ENCODE data around the gene VMP1. TPM values are rescaled to one million over a fixed set of nuclear protein-coding genes. Genes with fewer than 3 reads are reported as not detected.
"Not testable (repeated sequence)": the region's sequence is repeated elsewhere in the genome, so short reads cannot be mapped to it uniquely, and the experiment has no call there.

VMP1 gene
- total and polyA plus RNA-seq, 2 donors from 2014 or later, result 96.4 to 338 TPM

DNA sequence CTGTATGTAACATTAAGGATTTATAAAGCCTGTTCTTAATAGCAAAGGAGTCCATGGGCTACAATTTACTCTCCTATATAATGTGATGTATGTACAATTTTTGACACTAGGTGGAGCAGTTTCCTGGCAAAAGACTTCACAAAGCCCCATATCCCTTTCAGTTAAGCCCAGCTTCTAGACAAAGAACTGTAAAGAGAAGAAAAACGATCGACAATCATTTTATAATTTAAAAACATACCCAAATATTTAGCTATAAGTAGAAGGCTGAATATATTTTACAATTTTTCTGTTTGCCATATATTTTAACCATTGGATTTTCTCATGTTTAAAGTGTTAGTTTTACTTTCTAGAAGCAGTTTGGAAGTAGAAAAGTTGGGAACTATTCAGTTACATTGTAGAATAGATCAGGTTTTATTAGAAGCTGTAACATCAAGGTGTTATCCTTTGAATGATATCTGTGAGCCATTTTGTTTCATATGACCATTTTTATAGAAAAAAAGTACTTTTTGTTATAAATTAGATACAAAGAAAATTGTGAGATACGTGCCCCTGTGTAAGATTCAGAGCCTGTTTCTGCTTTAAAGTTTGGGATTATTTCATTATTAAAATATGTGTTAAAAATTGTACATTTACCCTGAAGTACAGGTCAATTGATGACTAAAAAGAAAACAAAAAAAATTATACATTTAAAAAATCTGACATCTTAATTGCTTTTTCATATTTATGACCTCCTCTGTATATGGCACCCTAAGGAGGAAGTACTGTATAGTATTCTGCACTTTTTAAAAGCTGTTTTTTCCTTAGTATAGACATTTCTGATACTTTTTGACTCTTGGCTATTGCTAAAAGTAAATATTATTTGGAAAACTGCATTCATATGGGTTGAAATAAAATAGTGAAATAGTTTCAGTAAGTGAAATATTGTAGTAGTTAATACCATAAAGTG lies 46.3 kb downstream of the VMP1 start:
- TF ChIP-seq, protein P1, sequence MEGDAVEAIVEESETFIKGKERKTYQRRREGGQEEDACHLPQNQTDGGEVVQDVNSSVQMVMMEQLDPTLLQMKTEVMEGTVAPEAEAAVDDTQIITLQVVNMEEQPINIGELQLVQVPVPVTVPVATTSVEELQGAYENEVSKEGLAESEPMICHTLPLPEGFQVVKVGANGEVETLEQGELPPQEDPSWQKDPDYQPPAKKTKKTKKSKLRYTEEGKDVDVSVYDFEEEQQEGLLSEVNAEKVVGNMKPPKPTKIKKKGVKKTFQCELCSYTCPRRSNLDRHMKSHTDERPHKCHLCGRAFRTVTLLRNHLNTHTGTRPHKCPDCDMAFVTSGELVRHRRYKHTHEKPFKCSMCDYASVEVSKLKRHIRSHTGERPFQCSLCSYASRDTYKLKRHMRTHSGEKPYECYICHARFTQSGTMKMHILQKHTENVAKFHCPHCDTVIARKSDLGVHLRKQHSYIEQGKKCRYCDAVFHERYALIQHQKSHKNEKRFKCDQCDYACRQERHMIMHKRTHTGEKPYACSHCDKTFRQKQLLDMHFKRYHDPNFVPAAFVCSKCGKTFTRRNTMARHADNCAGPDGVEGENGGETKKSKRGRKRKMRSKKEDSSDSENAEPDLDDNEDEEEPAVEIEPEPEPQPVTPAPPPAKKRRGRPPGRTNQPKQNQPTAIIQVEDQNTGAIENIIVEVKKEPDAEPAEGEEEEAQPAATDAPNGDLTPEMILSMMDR (IDR thresholded peaks at IDR 0.05; ENCODE audit: borderline replicate concordance, extremely low read depth, insufficient read depth), result peak; percentile 77
- DNase-seq (peak in 2 of 5 donors; percentile 94 to 95), FAIRE-seq (peak; percentile 91)
- Histone ChIP-seq H3K36me3 (ENCODE audit: control insufficient read depth in 2 of 3, insufficient read depth in 3 of 3, low read length in 3 of 3) (no peaks in the 10 kb centered on the region), H3K27me3 (ENCODE audit: control insufficient read depth, insufficient read depth, low read length) (no peaks in the 10 kb centered on the region), H3K27ac (ENCODE audit: low read depth in 2 of 2, low read length in 2 of 2) (no peak overlapping the region), H3K4me3 (ENCODE audit: low read length in 3 of 3) (no peak overlapping the region), H3K9me3 (ENCODE audit: control insufficient read depth in 2 of 3, insufficient read depth in 1 of 3, low read length in 3 of 3) (no peaks in the 10 kb centered on the region), H3K4me1 (ENCODE audit: control insufficient read depth in 2 of 3, insufficient read depth in 2 of 3, low read depth in 1 of 3, low read length in 3 of 3) (peaks cover 0 to 11% (median 0%) of the 10 kb centered on the region in 3 donors), H3K9ac (ENCODE audit: low read length in 3 of 3) (peak overlapping the region in 1 of 3 donors; percentile 32)
- intact Hi-C loops (cut with DNase I), result no loop called here

DNA sequence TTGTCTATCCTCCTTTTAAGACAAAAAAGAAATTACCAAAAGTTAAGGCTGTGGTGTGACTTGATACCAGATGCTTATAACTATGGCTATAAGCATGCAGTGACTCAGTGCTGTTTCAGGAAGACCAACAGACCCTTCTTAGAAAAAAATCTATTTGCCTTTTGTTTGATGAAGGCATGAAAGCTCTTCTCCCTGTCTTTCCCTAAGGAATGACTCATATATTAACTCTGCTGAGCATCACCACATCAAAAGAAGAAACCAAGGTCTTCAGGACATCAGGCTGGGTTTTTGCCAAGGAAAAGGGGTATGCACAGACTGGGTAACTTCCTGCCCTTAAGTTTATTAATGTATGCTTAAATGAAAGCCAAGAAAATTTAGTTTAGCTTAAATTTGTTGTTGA lies 47.1 kb downstream of the VMP1 start:
- Histone ChIP-seq H3K36me3 (ENCODE audit: control insufficient read depth in 2 of 3, insufficient read depth in 3 of 3, low read length in 3 of 3) (no peaks in the 10 kb centered on the region), H3K27ac (ENCODE audit: low read depth in 2 of 2, low read length in 2 of 2) (no peak overlapping the region), H3K4me1 (ENCODE audit: control insufficient read depth in 2 of 3, insufficient read depth in 2 of 3, low read depth in 1 of 3, low read length in 3 of 3) (peaks cover 0 to 11% (median 0%) of the 10 kb centered on the region in 3 donors), H3K4me3 (ENCODE audit: low read length in 3 of 3) (no peak overlapping the region), H3K9me3 (ENCODE audit: control insufficient read depth in 2 of 3, insufficient read depth in 1 of 3, low read length in 3 of 3) (no peaks in the 10 kb centered on the region), H3K27me3 (ENCODE audit: control insufficient read depth, insufficient read depth, low read length) (no peaks in the 10 kb centered on the region), H3K9ac (ENCODE audit: low read length in 3 of 3) (no peak overlapping the region)
- TF ChIP-seq, protein P1 (IDR thresholded peaks at IDR 0.05; ENCODE audit: borderline replicate concordance, extremely low read depth, insufficient read depth), result no peak
- no peak for FAIRE-seq
- intact Hi-C loops (cut with DNase I), result no loop called here
- peak in 1 of 5 donors; percentile 24 for DNase-seq

DNA sequence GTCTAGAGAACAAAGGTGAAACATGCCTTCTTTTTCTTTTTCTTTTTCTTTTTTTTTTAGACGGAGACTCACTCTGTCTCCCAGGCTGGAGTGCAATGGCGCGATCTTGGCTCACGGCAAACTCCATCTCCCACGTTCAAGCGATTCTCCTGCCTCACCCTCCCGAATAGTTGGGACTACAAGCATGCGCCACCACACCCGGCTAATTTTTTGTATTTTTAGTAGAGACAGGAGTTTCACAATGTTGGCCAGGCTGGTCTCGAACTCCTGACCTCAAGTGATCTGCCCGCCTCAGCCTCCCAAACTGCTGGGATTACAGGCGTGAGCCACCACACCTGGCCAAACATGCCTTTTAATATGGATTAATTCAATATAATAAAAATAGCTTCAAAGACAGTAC lies 47.6 kb downstream of the VMP1 start:
- H3K9ac ChIP-seq (ENCODE audit: low read length in 3 of 3); H3K9me3 ChIP-seq (ENCODE audit: control insufficient read depth in 2 of 3, insufficient read depth in 1 of 3, low read length in 3 of 3); H3K27ac ChIP-seq (ENCODE audit: low read depth in 2 of 2, low read length in 2 of 2); H3K27me3 ChIP-seq (ENCODE audit: control insufficient read depth, insufficient read depth, low read length); FAIRE-seq; DNase-seq; intact Hi-C loops (cut with DNase I); H3K4me3 ChIP-seq (ENCODE audit: low read length in 3 of 3); H3K36me3 ChIP-seq (ENCODE audit: control insufficient read depth in 2 of 3, insufficient read depth in 3 of 3, low read length in 3 of 3): not testable (repeated sequence)
- H3K4me1 ChIP-seq (ENCODE audit: control insufficient read depth in 2 of 3, insufficient read depth in 2 of 3, low read depth in 1 of 3, low read length in 3 of 3), result peaks cover 0 to 11% (median 0%) of the 10 kb centered on the region in 3 donors

DNA sequence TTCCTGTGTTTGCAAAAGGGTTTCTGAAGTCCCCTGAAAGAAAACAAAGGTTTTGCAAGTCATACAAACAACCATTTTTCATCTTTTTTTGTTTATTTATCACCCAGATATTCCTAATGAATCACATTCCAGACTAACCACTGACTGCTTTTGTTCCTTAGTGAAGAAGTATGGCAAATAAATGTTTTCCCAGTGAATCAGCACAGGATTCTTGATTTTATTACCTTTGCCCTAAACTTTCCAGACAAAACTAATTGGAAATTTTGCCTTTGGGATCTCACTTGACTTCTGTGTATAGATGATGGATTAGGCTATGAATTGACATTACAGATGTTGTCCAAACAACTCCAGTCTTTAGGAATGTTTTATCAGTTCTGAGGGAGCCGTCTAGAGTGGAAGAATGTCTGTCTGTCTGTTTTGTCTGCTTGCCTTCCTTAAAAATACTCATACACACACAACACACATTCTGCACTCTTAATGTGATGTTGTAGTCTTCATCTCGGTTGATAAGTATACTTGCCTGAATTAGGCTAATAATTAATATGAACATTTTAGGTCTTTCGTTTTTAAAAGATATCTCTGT lies 48.9 kb downstream of the VMP1 start:
- intact Hi-C loops (cut with DNase I), result no loop called here
- Histone ChIP-seq H3K4me3 (ENCODE audit: low read length in 3 of 3) (no peak overlapping the region), H3K9ac (ENCODE audit: low read length in 3 of 3) (peak overlapping the region in 1 of 3 donors; percentile 0), H3K27ac (ENCODE audit: low read depth in 2 of 2, low read length in 2 of 2) (peak overlapping the region in 1 of 2 donors; percentile 2), H3K36me3 (ENCODE audit: control insufficient read depth in 2 of 3, insufficient read depth in 3 of 3, low read length in 3 of 3) (no peaks in the 10 kb centered on the region), H3K27me3 (ENCODE audit: control insufficient read depth, insufficient read depth, low read length) (no peaks in the 10 kb centered on the region), H3K4me1 (ENCODE audit: control insufficient read depth in 2 of 3, insufficient read depth in 2 of 3, low read depth in 1 of 3, low read length in 3 of 3) (peaks cover 0 to 12% (median 0%) of the 10 kb centered on the region in 3 donors), H3K9me3 (ENCODE audit: control insufficient read depth in 2 of 3, insufficient read depth in 1 of 3, low read length in 3 of 3) (no peaks in the 10 kb centered on the region)
- TF ChIP-seq, protein P1 (IDR thresholded peaks at IDR 0.05; ENCODE audit: borderline replicate concordance, extremely low read depth, insufficient read depth), result no peak
- no peak for FAIRE-seq
- no peak for DNase-seq

Measured in kidney (tissue), 14 donors.